OCI-LY1 (cell line): Measurements from ENCODE around the gene PSMC4.

ENCODE experiments used
- H2AFZ ChIP-seq: fragments of 200-600 bp; sonication (generic), shearing (Covaris generic); 2 replicates; pipeline ENCODE4 v1.6.0; 2014; ENCODE audit warnings: antibody characterized with exemption, mild to moderate bottlenecking, low read length
- H3F3A ChIP-seq: fragments of 200-600 bp; sonication (generic), shearing (Covaris generic); 2 replicates; pipeline ENCODE4 v1.6.0; 2014; ENCODE audit warnings: mild to moderate bottlenecking, antibody characterized with exemption, low read length, moderate library complexity; ENCODE audit not compliant: insufficient read depth
- H3K27ac ChIP-seq: fragments of 200-600 bp; sonication (generic); 2 replicates; pipeline ENCODE4 v1.5.1; 2014; ENCODE audit warnings: low read length, mixed run types, mild to moderate bottlenecking, low read depth; ENCODE audit not compliant: poor library complexity, severe bottlenecking
- H3K27me3 ChIP-seq: fragments of 200-600 bp; sonication (generic); 2 replicates; pipeline ENCODE4 v1.6.0; 2014; ENCODE audit warnings: antibody characterized with exemption, mild to moderate bottlenecking, low read length, moderate library complexity; ENCODE audit not compliant: insufficient read depth
- H3K36me3 ChIP-seq: fragments of 200-600 bp; sonication (generic); 2 replicates; pipeline ENCODE4 v1.6.1; 2014; ENCODE audit warnings: mild to moderate bottlenecking, antibody characterized with exemption, low read length, moderate library complexity, mixed read lengths; ENCODE audit not compliant: insufficient read depth
- H3K4me1 ChIP-seq: fragments of 200-600 bp; sonication (generic); 2 replicates; pipeline ENCODE4 v1.5.1; 2014; ENCODE audit warnings: mild to moderate bottlenecking, low read length, moderate library complexity; ENCODE audit not compliant: insufficient read depth, severe bottlenecking
- H3K4me2 ChIP-seq: fragments of 200-600 bp; sonication (generic), shearing (Covaris generic); 2 replicates; pipeline ENCODE4 v1.6.1; 2014; ENCODE audit warnings: low read length
- H3K4me3 ChIP-seq: fragments of 200-600 bp; sonication (generic); 2 replicates; pipeline ENCODE4 v1.5.1; 2014; ENCODE audit warnings: low read length, low read depth, mild to moderate bottlenecking, mixed read lengths; ENCODE audit not compliant: poor library complexity, severe bottlenecking
- H3K79me2 ChIP-seq: fragments of 200-600 bp; shearing (Covaris generic); 2 replicates; pipeline ENCODE4 v1.6.1; 2016; ENCODE audit warnings: mixed run types, low read length, mixed read lengths; ENCODE audit not compliant: insufficient read depth
- H3K9ac ChIP-seq: fragments of 200-600 bp; sonication (generic), shearing (Covaris generic); 2 replicates; pipeline ENCODE4 v1.6.1; 2014; ENCODE audit warnings: mild to moderate bottlenecking, low read length, mixed read lengths
- H3K9me2 ChIP-seq: fragments of 200-600 bp; sonication (generic), shearing (Covaris generic); 2 replicates; pipeline ENCODE4 v1.6.1; 2014; ENCODE audit warnings: low read depth, mild to moderate bottlenecking, low read length, mixed read lengths
- H3K9me3 ChIP-seq: fragments of 200-600 bp; shearing (Covaris generic); 2 replicates; pipeline ENCODE4 v1.6.1; 2014; ENCODE audit warnings: low read length, mixed read lengths
- H4K20me1 ChIP-seq: fragments of 200-600 bp; sonication (generic), shearing (Covaris generic); 2 replicates; pipeline ENCODE4 v1.6.0; 2016; ENCODE audit warnings: mild to moderate bottlenecking, low read length; ENCODE audit not compliant: insufficient read depth
- EZH2 ChIP-seq: fragments of 200-600 bp; sonication (generic), shearing (Covaris generic); IDR thresholded peaks from 2 replicates; pipeline ENCODE4 v1.8.0; 2017; ENCODE audit warnings: borderline replicate concordance, mixed run types, mild to moderate bottlenecking, antibody characterized with exemption, low read length, moderate library complexity, mixed read lengths
- TF ChIP-seq, protein P1 (sequence below): fragments of 200-600 bp; sonication (generic), shearing (Covaris generic); IDR thresholded peaks from 2 replicates; pipeline ENCODE4 v1.5.1; 2017; ENCODE audit warnings: mild to moderate bottlenecking, antibody characterized with exemption, low read length, moderate library complexity, mixed read lengths

The PSMC4 gene

DNA sequence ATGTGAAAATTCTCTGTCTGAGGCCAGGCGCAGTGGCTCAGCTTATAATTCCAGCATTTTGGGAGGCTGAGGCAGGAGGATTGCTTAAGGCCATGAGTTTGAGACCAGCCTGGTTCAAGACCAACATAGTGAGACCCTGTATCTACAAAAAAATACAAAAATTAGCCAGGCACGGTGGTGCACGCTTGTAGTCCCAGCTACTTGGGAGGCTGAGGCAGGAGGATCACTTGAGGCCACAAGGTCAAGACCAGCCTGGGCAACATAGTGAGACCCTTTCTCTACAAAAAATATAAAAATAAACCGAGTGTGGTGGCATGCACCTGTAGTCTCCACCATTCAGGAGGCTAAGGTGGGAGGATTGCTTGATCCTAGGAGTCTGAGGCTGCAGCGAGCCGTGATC is 34.3 kb upstream of the PSMC4 start:
- H3K36me3 ChIP-seq: peaks cover 18% of the 10 kb centered on the region
- no peaks in the 10 kb centered on the region for H3K9me2 ChIP-seq
- no peak overlapping the region for H3K9ac ChIP-seq
- H3K4me3 ChIP-seq: no peak overlapping the region
- no peak overlapping the region for H2AFZ ChIP-seq
- peaks cover 15% of the 10 kb centered on the region for H3K4me1 ChIP-seq
- H3K27me3 ChIP-seq: no peaks in the 10 kb centered on the region
- H3K9me3 ChIP-seq: peaks cover 13% of the 10 kb centered on the region
- H4K20me1 ChIP-seq: no peaks in the 10 kb centered on the region
- no peak for TF ChIP-seq EZH2
- TF ChIP-seq, protein P1, sequence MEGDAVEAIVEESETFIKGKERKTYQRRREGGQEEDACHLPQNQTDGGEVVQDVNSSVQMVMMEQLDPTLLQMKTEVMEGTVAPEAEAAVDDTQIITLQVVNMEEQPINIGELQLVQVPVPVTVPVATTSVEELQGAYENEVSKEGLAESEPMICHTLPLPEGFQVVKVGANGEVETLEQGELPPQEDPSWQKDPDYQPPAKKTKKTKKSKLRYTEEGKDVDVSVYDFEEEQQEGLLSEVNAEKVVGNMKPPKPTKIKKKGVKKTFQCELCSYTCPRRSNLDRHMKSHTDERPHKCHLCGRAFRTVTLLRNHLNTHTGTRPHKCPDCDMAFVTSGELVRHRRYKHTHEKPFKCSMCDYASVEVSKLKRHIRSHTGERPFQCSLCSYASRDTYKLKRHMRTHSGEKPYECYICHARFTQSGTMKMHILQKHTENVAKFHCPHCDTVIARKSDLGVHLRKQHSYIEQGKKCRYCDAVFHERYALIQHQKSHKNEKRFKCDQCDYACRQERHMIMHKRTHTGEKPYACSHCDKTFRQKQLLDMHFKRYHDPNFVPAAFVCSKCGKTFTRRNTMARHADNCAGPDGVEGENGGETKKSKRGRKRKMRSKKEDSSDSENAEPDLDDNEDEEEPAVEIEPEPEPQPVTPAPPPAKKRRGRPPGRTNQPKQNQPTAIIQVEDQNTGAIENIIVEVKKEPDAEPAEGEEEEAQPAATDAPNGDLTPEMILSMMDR: no peak
- no peak overlapping the region for H3K4me2 ChIP-seq
- H3K27ac ChIP-seq: no peak overlapping the region
- H3K79me2 ChIP-seq: no peaks in the 10 kb centered on the region
- 0 out of 2 replicates have a peak, but pooled peaks cover 7% of the 10 kb centered on the region for H3F3A ChIP-seq

DNA sequence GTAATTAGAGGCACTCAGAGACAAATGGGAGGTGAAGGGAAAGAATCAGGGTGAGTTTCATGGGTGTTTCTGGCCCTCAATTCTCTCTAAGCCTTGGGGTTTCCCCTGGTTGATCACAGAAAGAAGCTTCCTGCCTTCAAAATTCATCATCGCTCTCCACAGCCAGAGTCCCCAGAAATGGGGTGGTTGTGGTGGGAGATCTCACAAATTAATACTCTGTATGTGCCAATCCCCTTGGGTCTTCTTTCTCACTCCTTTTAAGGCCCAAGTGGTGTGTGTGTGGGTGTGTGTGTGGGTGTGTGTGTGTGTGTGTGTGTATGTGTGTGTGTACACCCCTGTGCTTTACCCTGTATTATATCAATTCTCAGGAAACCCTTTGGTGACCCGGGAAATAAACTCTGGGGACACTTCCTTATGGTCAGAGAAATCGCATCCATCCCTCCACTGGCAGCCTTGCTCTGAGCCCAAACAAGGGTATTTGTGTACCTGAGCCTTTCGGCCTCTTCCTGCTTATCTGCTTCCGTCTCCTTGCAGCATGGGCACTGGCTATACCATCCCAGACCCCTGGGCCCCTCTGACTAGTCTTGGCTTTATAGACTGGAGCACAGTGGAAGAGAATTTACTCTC is 33.8 kb upstream of the PSMC4 start:
- H2AFZ ChIP-seq: no peak overlapping the region
- no peaks in the 10 kb centered on the region for H3K27me3 ChIP-seq

DNA sequence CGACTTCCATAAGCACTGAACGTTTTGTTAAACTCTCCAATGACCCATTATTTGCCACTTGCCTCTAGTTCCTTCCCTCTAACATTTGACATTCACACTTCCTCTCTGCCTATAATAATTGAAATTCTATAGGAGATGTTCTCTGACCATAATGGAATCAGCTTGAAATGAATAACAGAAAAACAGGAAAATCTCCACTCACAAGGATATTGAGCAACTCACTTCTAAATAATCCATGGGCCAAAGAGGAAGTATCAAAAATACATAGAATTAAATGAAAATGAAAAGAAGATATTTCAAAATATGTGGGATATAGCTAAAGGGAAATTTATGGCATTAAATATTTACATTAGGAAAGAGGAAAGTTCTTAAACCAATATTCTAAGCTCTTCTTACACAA is 33.2 kb upstream of the PSMC4 start:
- Histone ChIP-seq H4K20me1 (no peaks in the 10 kb centered on the region), H3K4me2 (no peak overlapping the region), H3F3A (0 out of 2 replicates have a peak, but pooled peaks cover 7% of the 10 kb centered on the region), H2AFZ (no peak overlapping the region), H3K79me2 (no peaks in the 10 kb centered on the region), H3K9me3 (peaks cover 13% of the 10 kb centered on the region), H3K9ac (no peak overlapping the region), H3K4me3 (no peak overlapping the region), H3K4me1 (peaks cover 27% of the 10 kb centered on the region), H3K27ac (peak overlapping the region; percentile 58), H3K9me2 (no peaks in the 10 kb centered on the region), H3K27me3 (no peaks in the 10 kb centered on the region), H3K36me3 (peaks cover 18% of the 10 kb centered on the region)
- no peak for TF ChIP-seq EZH2
- TF ChIP-seq, protein P1: no peak

More for the DNA sequence above, 33.8 kb upstream of the PSMC4 start:
- Histone ChIP-seq H4K20me1 (no peaks in the 10 kb centered on the region), H3K79me2 (no peaks in the 10 kb centered on the region), H3K9ac (no peak overlapping the region), H3K9me3 (peaks cover 13% of the 10 kb centered on the region), H3K27ac (peak overlapping the region; percentile 58), H3F3A (0 out of 2 replicates have a peak, but pooled peaks cover 7% of the 10 kb centered on the region), H3K36me3 (peaks cover 18% of the 10 kb centered on the region), H3K4me1 (peaks cover 21% of the 10 kb centered on the region), H3K4me2 (no peak overlapping the region), H3K4me3 (no peak overlapping the region), H3K9me2 (no peaks in the 10 kb centered on the region)
- TF ChIP-seq, protein P1: no peak
- no peak for TF ChIP-seq EZH2
